Ishikawa (cell line): ENCODE results near the gene BTNL3.

ENCODE experiments used
- CEBPB ChIP-seq: IDR thresholded peaks from 2 replicates; pipeline ENCODE4 v1.6.1; 2012
- EP300 ChIP-seq: IDR thresholded peaks from 2 replicates; pipeline ENCODE4 v1.6.1; 2012; ENCODE audit warnings: borderline replicate concordance
- NFIC ChIP-seq: IDR thresholded peaks from 2 replicates; pipeline ENCODE4 v1.6.1; 2012
- TCF12 ChIP-seq: IDR thresholded peaks from 2 replicates; pipeline ENCODE4 v1.6.1; 2012; ENCODE audit warnings: low read depth
- TEAD4 ChIP-seq: IDR thresholded peaks from 2 replicates; pipeline ENCODE4 v1.6.1; 2012
- TF ChIP-seq, protein P1 (sequence below): IDR thresholded peaks from 2 replicates; pipeline ENCODE4 v1.6.1; 2012
- TF ChIP-seq, protein P2 (sequence below): IDR thresholded peaks from 2 replicates; pipeline ENCODE4 v1.6.1; 2012; ENCODE audit warnings: low read depth, mild to moderate bottlenecking

- TF ChIP-seq, protein P1, sequence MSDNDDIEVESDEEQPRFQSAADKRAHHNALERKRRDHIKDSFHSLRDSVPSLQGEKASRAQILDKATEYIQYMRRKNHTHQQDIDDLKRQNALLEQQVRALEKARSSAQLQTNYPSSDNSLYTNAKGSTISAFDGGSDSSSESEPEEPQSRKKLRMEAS, result no peak
- TF ChIP-seq EP300 (no peak), NFIC (no peak), CEBPB (no peak), TEAD4 (no peak), TCF12 (no peak)
- TF ChIP-seq, protein P2, sequence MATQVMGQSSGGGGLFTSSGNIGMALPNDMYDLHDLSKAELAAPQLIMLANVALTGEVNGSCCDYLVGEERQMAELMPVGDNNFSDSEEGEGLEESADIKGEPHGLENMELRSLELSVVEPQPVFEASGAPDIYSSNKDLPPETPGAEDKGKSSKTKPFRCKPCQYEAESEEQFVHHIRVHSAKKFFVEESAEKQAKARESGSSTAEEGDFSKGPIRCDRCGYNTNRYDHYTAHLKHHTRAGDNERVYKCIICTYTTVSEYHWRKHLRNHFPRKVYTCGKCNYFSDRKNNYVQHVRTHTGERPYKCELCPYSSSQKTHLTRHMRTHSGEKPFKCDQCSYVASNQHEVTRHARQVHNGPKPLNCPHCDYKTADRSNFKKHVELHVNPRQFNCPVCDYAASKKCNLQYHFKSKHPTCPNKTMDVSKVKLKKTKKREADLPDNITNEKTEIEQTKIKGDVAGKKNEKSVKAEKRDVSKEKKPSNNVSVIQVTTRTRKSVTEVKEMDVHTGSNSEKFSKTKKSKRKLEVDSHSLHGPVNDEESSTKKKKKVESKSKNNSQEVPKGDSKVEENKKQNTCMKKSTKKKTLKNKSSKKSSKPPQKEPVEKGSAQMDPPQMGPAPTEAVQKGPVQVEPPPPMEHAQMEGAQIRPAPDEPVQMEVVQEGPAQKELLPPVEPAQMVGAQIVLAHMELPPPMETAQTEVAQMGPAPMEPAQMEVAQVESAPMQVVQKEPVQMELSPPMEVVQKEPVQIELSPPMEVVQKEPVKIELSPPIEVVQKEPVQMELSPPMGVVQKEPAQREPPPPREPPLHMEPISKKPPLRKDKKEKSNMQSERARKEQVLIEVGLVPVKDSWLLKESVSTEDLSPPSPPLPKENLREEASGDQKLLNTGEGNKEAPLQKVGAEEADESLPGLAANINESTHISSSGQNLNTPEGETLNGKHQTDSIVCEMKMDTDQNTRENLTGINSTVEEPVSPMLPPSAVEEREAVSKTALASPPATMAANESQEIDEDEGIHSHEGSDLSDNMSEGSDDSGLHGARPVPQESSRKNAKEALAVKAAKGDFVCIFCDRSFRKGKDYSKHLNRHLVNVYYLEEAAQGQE, result no peak
Observed at GRCh38 chr5:181045316-181045715, 56.7 kb downstream of the BTNL3 start.
